ENCODE measurements around the gene SLC1A2.

Gene SLC1A2
- total RNA-seq = 0 to 0.07 (median 0) reads per million in 3 experiments

GRCh38 chr11:35419184-35419829 lies at the start of gene SLC1A2:
TSS of gene SLC1A2 (minus strand) at chr11:35419558. CDS start at chr11:35418966, 592 bp downstream.
- no peak for DNase-seq

GRCh38 chr11:35466058-35466457 lies 46.7 kb upstream of the SLC1A2 start:
- no peak for DNase-seq

- DNase-seq = no peak
Observed at GRCh38 chr11:35464308-35464707, 45.0 kb upstream of the SLC1A2 start.

GRCh38 chr11:35463331-35463751 lies 44.0 kb upstream of the SLC1A2 start:
- DNase-seq = no peak

GRCh38 chr11:35461917-35462538 lies 42.7 kb upstream of the SLC1A2 start:
- no peak for DNase-seq

GRCh38 chr11:35459489-35459888 lies 40.1 kb upstream of the SLC1A2 start:
- DNase-seq = no peak

GRCh38 chr11:35458846-35459245 lies 39.5 kb upstream of the SLC1A2 start:
- no peak for DNase-seq

GRCh38 chr11:35454362-35454761 lies 35.0 kb upstream of the SLC1A2 start:
- DNase-seq = no peak

GRCh38 chr11:35436581-35437250 lies 17.4 kb upstream of the SLC1A2 start:
- no peak for DNase-seq

- DNase-seq = no peak
Observed at GRCh38 chr11:35433588-35433987, 14.2 kb upstream of the SLC1A2 start.

GRCh38 chr11:35432464-35432863 lies 13.1 kb upstream of the SLC1A2 start:
- DNase-seq = no peak

- DNase-seq = no peak
Observed at GRCh38 chr11:35427071-35427470, 7.7 kb upstream of the SLC1A2 start.

GRCh38 chr11:35426351-35426750 lies 7.0 kb upstream of the SLC1A2 start:
- no peak for DNase-seq

GRCh38 chr11:35425603-35426212 lies 6.3 kb upstream of the SLC1A2 start:
- DNase-seq = no peak

GRCh38 chr11:35424157-35424940 lies 5.0 kb upstream of the SLC1A2 start:
- no peak for DNase-seq

- no peak for DNase-seq
Observed at GRCh38 chr11:35420371-35420770, 1.0 kb upstream of the SLC1A2 start.

GRCh38 chr11:35419830-35420333 lies 524 bp upstream of the SLC1A2 start:
- no peak for DNase-seq

GRCh38 chr11:35418282-35419183 lies 825 bp downstream of the SLC1A2 start:
- DNase-seq = no peak

- DNase-seq = no peak
Observed at GRCh38 chr11:35415487-35415886, 3.9 kb downstream of the SLC1A2 start.

GRCh38 chr11:35414776-35415175 lies 4.6 kb downstream of the SLC1A2 start:
- no peak for DNase-seq

- DNase-seq = no peak
Observed at GRCh38 chr11:35414311-35414710, 5.0 kb downstream of the SLC1A2 start.
